Airway epithelial cell (primary cell): Measurements from ENCODE around the gene PARP4. TPM values are rescaled to one million over a fixed set of nuclear protein-coding genes. Genes with fewer than 3 reads are reported as not detected.

ENCODE experiments used
- total RNA-seq: library from RNA; depleted of rRNA; stranded (reverse); fragments of >200 nt; gene quantifications from 2 replicates; pipeline ENCODE4 v1.2.3, GENCODE V29; 2015

Gene PARP4
- 20.2 and 29.1 TPM in 2 replicates for total RNA-seq

DNA sequence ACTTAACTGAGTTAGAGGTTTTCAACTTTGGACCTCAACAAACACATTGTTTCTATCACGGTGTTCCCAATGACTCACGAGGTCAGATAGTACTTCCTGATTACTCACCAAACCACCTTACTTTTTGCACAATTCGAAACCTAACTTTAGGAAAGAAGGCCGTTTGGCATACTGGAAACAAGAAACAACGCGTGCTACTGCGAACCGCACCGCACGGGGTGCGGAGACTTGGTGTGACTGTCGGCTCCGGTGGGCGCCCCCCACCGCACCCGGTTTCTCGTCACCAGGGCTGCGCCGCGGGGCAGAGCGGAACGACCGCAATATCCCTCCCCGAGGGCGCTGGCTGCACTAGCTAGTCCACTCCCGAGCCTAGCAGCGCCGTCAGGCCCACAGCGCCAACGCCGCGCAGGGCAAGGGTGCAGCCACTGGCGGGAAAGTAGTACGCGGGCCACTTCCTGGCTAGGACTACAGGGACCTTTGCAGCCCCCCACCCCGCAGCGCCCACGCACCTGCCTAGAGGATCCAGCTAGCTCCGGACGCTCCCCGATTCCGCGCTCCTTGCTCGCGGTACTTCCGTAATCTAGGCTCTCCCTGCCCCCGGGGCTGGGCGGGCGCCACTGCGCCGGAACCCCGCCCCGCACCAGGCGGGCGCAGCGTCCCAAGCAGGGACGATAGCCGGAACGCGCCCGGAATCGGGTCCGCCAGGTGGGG lies at the start of gene PARP4:
Gene PARP4, minus strand, starts transcription at position 582 of the 711 bp plus-strand sequence. CDS start 9,002 bp downstream, outside the sequence.

Other genes with a start within 250 kb of the PARP4 start
- gene C1QTNF9, start 203.2 kb downstream of the PARP4 start, total RNA-seq, result not detected in 2 replicates
- 31.4 and 45.1 TPM in 2 replicates for gene ATP12A, start 167.6 kb upstream of the PARP4 start, total RNA-seq